Measurements from ENCODE around the gene TKTL2. TPM values are rescaled to one million over a fixed set of nuclear protein-coding genes. Genes with fewer than 3 reads are reported as not detected.
"Not testable (repeated sequence)": the region's sequence is repeated elsewhere in the genome, so short reads cannot be mapped to it uniquely, and the experiment has no call there.

Gene TKTL2
- total RNA-seq, 3 donors from 2014 or later = 0.32 TPM; not detected in 2

- no peak for DNase-seq (ENCODE audit: low spot score in 2 of 2)
- intact Hi-C loops (cut with DNase I; ENCODE audit: low total_unique reads) = no loop called here
These were observed 24.9 kb downstream of the TKTL2 start for GRCh38 chr4:163448540-163449203.

GRCh38 chr4:163447481-163447880 lies 26.1 kb downstream of the TKTL2 start:
- no peak for DNase-seq (ENCODE audit: low spot score in 2 of 2)
- H3K27me3 ChIP-seq = no peaks in the 10 kb centered on the region
- H3K4me3 ChIP-seq = no peak overlapping the region
- H3K36me3 ChIP-seq = no peaks in the 10 kb centered on the region
- H3K4me1 ChIP-seq = no peaks in the 10 kb centered on the region
- no peaks in the 10 kb centered on the region for H3K9me3 ChIP-seq
- H3K27ac ChIP-seq = no peak overlapping the region
- TF ChIP-seq POLR2AphosphoS5 (IDR thresholded peaks at IDR 0.05) = no peak
- TF ChIP-seq CTCF (IDR thresholded peaks at IDR 0.05) = no peak
- TF ChIP-seq POLR2A (IDR thresholded peaks at IDR 0.05) = no peak
- intact Hi-C loops (cut with DNase I; ENCODE audit: low total_unique reads) = no loop called here

More at GRCh38 chr4:163448540-163449203, 24.9 kb downstream of the TKTL2 start:
- Histone ChIP-seq H3K4me3 (no peak overlapping the region), H3K9me3 (no peaks in the 10 kb centered on the region), H3K36me3 (no peaks in the 10 kb centered on the region), H3K27ac (no peak overlapping the region), H3K27me3 (no peaks in the 10 kb centered on the region), H3K4me1 (no peaks in the 10 kb centered on the region)
- TF ChIP-seq POLR2AphosphoS5 (IDR thresholded peaks at IDR 0.05) = no peak
- no peak for TF ChIP-seq POLR2A (IDR thresholded peaks at IDR 0.05)
- TF ChIP-seq CTCF (IDR thresholded peaks at IDR 0.05) = no peak

GRCh38 chr4:163447023-163447422 lies 26.5 kb downstream of the TKTL2 start:
- H3K27me3 ChIP-seq; H3K4me1 ChIP-seq; H3K4me3 ChIP-seq; H3K9me3 ChIP-seq; DNase-seq (ENCODE audit: low spot score in 2 of 2); intact Hi-C loops (cut with DNase I; ENCODE audit: low total_unique reads); H3K27ac ChIP-seq; H3K36me3 ChIP-seq: not testable (repeated sequence)

- Histone ChIP-seq H3K36me3 (no peaks in the 10 kb centered on the region), H3K9me3 (no peaks in the 10 kb centered on the region), H3K27me3 (no peaks in the 10 kb centered on the region), H3K4me1 (no peaks in the 10 kb centered on the region), H3K4me3 (no peak overlapping the region), H3K27ac (no peak overlapping the region)
- DNase-seq (ENCODE audit: low spot score in 2 of 2) = no peak
- TF ChIP-seq CTCF (IDR thresholded peaks at IDR 0.05) (no peak), POLR2A (IDR thresholded peaks at IDR 0.05) (no peak), POLR2AphosphoS5 (IDR thresholded peaks at IDR 0.05) (no peak)
- intact Hi-C loops (cut with DNase I; ENCODE audit: low total_unique reads) = loop anchor here (2.0 kb wide), 1 partner anchor 55 kb away; the partner anchor contains the start of gene TMA16
These were observed 33.5 kb downstream of the TKTL2 start for GRCh38 chr4:163440040-163440439.

Other genes with a start within 250 kb of the TKTL2 start
- gene NPY1R, start 141.2 kb downstream of the TKTL2 start, total RNA-seq = 10 to 100 TPM; 46.8 to 61.0 (median 55.8) TPM
- 1 to 10 TPM; 1.6 to 4.6 (median 1.6) TPM for gene NPY5R, start 129.9 kb downstream of the TKTL2 start, total RNA-seq
- 10 to 100 TPM; 28.2 to 34.7 (median 30.1) TPM for gene TMA16, start 20.9 kb upstream of the TKTL2 start, total RNA-seq

All from breast epithelium (tissue), 4 donors.